GM21528 (cell line): ENCODE measurements around the gene VPS33A.
"Not testable (repeated sequence)": the region's sequence is repeated elsewhere in the genome, so short reads cannot be mapped to it uniquely, and the experiment has no call there.

Experiments
- ATAC-seq: cut with Tn5 transposase; IDR thresholded peaks from one replicate; pipeline ENCODE4 v1.9.1; 2021; ENCODE audit warnings: mild to moderate bottlenecking, moderate library complexity; ENCODE audit not compliant: unreplicated experiment, low FRiP score

VPS33A gene

GRCh38 chr12:122205053-122205925 lies 61.0 kb downstream of the VPS33A start:
- no peak for ATAC-seq

DNA sequence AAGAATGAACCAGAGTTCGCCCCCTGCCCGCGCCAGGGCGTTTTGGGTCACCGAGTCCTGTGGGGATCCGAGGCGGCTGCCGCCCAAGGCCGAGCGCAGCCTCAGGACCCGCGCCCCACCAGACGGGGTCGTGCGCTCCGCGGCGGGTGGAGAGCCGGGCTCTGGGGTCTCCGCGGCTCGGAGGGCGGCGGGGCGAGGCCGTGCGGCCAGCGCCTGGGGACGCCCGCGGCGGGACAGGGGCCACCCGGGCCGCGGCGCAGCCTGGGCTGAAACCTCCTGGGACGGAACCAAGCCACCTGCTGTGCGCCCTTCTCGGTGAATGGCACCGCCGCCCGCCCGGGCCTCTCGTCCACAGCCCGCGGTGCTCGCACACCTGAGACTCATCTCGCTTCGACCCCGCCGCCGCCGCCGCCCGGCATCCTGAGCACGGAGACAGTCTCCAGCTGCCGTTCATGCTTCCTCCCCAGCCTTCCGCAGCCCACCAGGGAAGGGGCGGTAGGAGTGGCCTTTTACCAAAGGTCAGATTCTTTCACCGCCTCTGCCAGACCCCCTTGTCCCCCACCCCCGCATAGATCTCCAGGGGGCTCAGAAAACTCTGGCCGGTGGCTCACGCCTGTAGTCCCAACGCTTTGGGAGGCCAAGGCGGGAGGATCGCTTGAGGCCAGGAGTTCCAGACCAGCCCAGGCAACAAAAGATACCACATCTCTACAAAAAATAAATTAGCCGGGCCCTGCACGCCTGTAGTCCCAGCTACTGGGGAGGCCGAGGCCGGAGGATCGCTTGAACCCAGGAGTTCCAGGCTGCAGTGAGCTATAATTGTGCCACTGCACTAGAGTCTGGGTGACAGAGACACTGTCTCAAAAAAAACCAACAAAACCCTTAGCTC lies 61.9 kb downstream of the VPS33A start:
- no peak for ATAC-seq

GRCh38 chr12:122203301-122204166 lies 62.8 kb downstream of the VPS33A start, which contains the start of gene B3GNT4:
Gene B3GNT4 (plus strand): TSS chr12:122203709. CDS start chr12:122204619, 910 bp downstream.
- no peak for ATAC-seq

DNA sequence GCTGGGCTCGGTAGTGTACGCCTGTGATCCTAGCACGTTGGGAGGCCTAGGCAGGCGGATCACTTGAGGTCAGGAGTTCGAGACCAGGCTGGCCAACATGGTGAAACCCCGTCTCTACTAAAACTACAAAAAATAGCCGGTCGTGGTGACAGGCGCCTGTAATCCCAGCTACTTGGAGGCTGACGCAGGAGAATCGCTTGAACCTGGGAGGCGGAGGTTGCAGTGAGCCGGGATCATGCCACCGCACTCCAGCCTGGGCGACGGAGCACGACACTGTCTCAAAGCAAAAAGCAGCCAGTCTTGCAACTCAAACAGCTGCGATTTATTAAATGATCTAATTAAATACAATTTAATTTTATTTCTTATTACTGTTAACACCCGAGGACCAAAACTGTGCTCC lies 63.5 kb downstream of the VPS33A start:
- not testable (repeated sequence) for ATAC-seq

GRCh38 chr12:122202017-122202416 lies 64.3 kb downstream of the VPS33A start:
- ATAC-seq, result no peak

DNA sequence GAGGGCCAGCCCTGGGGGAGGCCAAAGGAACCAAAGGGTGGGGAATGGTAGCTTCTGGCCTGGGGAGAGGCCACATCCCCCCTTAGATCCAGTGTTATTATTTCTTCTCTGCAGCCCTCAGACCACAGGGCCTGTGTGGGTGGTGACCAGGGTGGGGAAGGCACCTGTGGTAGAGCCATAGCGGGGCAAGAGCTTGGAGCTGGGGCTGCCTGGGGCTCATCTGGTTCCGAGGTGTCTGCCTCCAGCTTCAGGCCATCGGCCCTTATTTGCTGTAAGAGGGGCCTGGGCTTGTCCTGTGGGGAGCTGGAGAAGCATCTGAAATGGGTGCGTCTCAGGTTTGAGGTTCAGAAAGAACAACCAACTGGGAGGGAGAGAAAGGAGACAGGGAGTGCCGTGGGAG lies 64.9 kb downstream of the VPS33A start:
- ATAC-seq, result no peak

DNA sequence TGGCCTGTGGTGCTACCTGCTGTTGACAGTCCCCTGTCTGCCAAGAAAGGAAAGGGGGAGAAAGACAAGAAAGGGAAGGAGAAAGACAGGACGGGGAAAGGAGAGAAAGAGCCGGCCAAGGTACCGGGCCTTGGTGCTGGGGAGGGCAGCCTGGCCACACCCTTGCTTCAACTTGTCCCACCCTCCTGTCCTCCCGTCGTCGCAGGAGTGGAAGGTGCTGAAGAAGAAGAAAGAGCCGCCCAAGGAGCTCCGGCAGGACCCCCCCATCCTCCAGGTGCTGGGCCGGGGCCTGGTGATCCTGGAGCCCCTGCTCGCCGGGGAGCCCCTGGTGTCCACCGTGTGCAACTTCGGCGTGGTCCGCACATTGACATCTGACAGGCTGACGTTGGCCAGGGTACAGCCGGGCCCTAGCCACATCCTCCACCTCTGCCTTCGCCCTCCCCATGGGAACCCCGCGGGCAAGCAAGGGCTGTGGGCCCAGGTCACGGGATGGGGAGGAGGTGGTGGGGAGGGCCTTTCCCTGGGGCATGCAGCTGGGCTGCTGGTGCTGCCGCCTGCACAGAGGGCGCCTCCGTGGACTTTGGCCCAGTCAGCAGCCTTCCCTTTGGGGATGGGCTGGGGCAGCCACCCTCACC lies 65.6 kb downstream of the VPS33A start:
- ATAC-seq, result no peak

DNA sequence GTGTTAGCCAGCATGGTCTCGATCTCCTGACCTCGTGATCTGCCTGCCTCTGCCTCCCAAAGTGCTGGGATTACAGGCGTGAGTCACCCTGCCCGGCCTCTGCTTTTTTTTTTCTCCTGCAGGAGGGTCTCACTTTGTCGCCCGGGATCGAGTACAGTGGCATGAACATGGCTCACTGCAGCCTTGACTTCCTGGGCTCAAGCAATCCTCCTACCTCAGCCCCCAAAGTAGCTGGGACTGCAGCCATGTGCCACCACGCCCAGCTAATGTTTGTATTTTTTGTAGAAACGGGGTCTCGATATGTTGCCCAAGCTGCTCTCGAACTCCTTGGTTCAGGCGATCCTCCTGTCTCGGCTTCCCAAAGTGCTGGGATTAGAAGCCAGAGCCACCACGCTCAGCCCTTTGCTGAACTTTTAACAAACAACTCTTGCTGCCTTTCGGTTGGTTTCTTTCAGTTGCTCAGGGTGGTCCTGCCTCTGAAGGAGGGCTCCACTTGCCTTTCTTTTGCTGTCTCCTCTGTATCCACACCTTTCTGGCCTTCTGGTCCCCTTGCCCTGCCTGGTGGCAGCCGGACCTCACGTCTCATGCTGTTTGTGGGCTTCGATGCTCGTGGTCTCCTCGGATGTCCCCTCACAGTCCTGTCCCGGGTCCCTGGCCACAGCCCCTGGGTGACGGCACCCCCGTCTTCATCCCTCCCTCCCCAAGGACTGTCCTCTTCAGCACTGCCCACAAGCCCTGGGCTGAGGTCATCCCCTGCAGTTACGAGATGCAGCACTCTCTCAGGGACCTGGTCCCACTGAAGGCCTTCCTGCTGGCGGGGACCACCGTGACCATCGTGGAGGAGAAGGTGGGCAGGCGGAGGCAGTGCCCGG lies 66.6 kb downstream of the VPS33A start:
- no peak for ATAC-seq

DNA sequence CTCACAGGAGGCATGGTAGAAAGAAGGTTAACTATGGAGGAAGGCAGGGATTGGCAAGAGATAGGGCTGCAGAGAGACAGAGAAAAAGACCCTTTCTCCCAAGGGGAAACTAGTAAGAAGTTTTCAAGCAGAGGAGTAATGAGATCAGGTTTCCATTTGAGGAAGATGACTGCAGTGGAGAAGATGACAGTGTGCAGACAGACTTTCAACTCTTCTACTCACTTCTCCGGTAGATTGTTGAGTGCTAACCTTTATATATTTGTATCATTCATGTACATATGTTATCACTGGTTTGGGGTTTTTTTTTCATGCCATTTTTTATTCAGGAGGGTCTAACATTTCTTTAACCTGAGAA lies 68.7 kb downstream of the VPS33A start:
- no peak for ATAC-seq

DNA sequence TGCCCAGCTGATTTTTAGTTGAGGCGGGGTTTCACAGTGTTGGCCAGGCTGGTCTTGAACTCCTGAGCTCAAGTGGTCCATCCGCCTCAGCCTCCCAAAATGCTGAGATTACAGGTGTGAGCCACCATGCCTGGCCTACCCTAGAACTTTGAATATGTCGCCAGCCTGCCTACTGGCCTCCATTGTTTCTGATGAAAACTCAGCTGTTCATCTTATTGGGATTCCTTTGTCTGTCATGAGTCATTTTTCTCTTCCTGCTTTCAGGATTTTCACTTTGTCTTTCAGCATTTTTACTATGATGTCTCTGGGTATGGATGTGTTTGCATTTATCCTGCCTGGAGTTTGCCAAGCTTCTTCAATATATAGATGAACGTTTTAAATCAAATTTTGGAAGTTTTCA lies 70.9 kb downstream of the VPS33A start:
- no peak for ATAC-seq

DNA sequence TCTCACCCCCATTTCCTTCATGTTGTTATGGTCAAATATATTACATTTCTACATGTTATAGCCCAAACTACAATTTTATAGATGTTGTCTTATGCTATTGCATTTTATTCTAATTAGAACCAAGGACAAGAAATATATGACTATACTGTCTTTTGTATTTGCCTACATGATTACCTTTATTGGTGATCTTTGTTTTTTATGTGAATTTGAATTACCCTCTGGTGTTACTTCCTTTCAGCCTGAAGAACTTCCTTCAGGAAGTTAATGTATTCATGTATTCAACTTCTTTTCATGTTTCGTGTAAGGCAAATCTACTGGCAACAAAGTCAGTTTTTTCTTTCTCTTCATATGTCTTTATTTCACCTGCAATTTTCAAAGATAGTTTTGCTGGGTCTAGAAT lies 71.5 kb downstream of the VPS33A start:
- ATAC-seq, result no peak

GRCh38 chr12:122192441-122192840 lies 73.9 kb downstream of the VPS33A start:
- ATAC-seq, result no peak

DNA sequence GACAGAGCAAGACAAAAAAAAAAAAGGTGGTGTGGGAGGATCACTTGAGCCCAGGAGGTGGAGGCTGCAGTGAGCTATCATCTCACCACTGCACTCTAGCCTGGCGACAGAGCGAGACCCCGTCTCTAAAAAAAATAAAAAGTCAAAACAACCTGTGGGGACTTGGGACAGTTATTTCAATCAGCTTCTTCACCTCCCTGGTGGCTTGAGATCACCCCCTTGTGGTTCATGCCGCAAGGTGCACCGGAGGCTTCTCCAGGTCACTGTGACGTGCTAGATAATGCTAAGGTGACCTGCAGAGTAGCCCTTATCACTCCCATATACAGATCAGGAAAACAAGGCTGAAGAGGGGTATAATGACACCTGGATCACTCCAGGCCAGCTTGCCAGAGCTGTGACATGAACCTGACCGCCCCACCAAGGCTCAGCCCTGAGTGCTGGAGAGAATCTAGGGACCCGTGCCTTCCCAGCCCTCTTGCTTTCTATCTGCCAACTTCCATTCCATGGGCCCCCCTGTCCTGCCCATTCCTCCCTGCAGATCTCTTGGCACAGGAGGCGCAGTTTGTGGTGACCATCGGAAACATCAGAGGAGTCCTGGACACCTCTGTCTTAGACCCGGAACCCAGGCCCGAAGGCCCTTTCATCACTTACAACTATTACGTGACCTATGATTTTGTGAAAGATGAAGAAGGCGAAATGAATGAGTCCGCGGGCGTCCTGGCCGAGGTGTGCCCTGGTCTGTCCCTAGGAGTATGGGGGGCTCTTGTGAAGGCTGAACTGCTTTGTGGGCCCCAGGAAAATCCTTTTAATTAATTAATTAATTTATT lies 75.2 kb downstream of the VPS33A start:
- no peak for ATAC-seq

DNA sequence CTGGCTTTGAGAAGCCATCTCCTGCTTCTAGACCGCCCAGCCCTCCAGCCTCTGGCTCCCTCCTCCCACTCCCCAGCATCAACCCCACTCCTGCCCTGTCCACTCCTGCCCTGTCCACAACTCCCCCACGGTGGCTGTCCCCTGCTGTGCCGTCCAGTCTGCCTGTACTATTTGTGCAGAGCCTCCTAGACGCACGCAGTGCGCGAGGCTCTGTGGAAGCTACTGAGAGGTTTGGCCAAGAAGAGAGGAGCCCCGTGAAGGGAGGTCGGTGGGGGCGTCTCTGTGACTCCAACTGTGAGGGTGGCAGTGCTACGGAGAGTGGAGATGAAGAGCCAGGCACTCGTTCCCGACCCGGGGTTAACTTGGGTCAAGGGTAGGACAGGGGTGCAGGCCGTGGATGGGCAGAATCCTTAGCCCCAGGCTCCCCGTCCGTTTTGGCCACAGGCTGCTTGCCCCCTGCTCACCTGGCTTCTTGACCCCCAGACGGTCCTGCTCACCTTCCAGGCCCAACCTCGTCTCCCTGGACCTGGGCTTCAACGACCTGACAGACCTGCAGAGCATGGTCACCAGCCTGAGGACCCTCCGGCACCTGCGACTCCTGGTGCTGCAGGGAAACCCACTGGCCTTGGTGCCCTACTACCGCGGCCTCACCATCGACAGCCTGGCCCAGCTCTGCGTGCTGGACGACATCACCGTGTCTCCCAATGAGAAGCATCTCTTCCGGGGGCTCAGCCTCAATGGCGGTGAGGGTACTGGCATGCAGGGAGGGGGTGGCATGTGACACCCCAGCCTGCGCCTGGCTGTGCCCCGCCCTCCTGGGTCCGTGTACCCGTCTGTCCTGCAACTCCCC lies 76.4 kb downstream of the VPS33A start:
- ATAC-seq, result no peak

DNA sequence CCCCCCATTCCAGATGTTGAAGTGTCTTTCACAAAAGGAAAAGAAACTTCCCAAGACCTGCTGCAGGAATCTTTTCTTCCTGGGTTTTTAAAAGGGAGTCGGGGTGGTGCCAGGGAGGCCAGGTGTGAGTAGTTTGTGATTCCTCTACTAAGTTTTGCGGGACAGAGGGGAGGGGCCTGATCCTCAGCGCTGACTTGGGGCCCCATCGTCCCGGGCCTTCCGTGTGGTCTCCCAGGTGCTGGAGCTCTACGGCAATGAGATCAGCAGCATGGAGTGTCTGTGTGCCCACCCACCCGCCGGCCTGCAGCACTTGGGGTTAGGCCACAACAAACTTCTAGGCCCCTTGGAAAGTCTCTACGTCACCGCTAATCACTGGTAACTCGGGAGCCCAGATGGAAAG lies 78.8 kb downstream of the VPS33A start:
- ATAC-seq, result no peak

DNA sequence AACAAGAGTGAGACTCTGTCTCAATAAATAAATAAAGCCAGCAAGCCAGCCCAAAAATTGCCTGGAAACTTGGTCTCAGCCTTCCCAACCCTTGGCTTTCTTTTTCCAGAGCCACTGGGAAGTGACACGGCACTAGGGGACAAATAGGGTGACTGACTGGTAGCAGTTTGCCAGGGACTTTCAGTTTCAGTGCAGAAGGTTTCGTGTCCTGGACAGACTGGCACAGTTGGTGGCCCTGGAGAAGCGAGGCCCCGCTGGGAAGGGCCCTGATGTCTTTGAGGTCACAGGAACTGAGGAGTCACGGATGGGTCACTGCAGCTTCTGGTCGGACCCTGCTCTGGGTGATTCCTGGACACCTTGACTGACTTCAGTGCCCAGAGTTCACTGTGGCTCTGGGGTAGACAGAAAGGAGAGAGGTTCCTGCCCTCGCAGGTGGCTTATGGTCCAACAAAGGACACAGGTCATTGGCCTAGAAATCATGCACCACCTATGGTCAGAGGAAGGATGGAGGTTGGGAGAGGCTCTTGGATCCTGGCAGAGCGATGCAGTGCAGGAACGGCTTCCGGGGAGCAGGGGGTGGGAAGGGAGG lies 80.7 kb downstream of the VPS33A start:
- ATAC-seq, result no peak

GRCh38 chr12:122185079-122185478 lies 81.2 kb downstream of the VPS33A start:
- ATAC-seq, result no peak
